ENCODE results near the gene PCNX4. TPM values are rescaled to one million over a fixed set of nuclear protein-coding genes. Genes with fewer than 3 reads are reported as not detected.

Gene PCNX4
- total RNA-seq, 4 donors from 2014 or later = 52.2 to 74.7 (median 62.9) TPM

DNA sequence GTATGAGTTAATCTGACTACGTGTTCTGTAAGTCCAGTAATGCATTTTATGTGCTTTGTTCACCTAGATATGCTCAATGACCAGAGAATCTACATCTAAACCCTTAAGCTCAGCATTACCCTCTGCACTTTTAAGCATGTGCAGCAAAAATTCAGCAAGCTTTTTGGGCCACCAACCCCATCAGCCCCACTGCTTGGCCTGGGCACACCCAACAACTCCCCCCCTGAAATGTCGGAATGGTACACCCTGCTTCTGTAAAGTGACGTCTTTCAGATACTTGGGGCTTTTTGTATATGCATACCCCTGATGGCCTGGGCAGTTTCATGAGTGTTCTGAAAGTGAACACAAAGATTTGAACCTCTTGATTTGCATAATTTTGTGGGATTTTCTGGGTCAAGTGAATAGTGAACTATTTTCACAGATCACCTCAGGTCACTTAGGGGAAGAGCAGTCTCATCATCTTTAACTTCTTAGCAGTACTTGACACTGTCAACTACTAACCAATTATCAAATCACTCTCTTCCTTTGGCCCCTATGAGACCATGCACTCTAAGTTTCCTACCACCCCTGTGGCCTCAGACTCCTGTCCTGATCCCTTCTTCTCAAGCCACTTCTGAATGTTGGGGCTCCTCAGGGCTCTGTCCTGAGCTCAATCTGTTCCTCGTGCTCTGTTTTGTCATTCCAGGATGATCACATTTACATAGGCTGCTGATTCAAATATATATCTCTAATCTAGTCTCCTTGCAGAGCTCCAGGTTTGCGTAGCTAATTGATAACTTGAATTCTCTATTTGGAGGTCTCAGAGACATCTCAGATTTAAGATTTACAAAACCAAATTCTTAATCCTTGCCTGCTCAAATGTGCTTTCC lies 121.0 kb downstream of the PCNX4 start:
- no peaks in the 10 kb centered on the region for H3K9me3 ChIP-seq
- no peak for DNase-seq (ENCODE audit: low spot score in 2 of 2)
- 80 to 86% methylated on average over 5 of the region's 5 CpGs for WGBS, 2 donors
- no peak overlapping the region for H3K27ac ChIP-seq
- TF ChIP-seq EP300 (IDR thresholded peaks at IDR 0.05) (no peak), POLR2A (IDR thresholded peaks at IDR 0.05) (no peak)
- TF ChIP-seq, protein P1, sequence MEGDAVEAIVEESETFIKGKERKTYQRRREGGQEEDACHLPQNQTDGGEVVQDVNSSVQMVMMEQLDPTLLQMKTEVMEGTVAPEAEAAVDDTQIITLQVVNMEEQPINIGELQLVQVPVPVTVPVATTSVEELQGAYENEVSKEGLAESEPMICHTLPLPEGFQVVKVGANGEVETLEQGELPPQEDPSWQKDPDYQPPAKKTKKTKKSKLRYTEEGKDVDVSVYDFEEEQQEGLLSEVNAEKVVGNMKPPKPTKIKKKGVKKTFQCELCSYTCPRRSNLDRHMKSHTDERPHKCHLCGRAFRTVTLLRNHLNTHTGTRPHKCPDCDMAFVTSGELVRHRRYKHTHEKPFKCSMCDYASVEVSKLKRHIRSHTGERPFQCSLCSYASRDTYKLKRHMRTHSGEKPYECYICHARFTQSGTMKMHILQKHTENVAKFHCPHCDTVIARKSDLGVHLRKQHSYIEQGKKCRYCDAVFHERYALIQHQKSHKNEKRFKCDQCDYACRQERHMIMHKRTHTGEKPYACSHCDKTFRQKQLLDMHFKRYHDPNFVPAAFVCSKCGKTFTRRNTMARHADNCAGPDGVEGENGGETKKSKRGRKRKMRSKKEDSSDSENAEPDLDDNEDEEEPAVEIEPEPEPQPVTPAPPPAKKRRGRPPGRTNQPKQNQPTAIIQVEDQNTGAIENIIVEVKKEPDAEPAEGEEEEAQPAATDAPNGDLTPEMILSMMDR (IDR thresholded peaks at IDR 0.05) = no peak
- no peaks in the 10 kb centered on the region for H3K36me3 ChIP-seq
- no peak overlapping the region for H3K4me3 ChIP-seq
- no peaks in the 10 kb centered on the region for H3K27me3 ChIP-seq
- H3K4me1 ChIP-seq = no peaks in the 10 kb centered on the region

GRCh38 chr14:60214003-60214402 lies 122.3 kb downstream of the PCNX4 start:
- Histone ChIP-seq H3K4me3 (no peak overlapping the region), H3K9me3 (no peaks in the 10 kb centered on the region), H3K4me1 (no peaks in the 10 kb centered on the region), H3K27ac (no peak overlapping the region), H3K27me3 (no peaks in the 10 kb centered on the region), H3K36me3 (no peaks in the 10 kb centered on the region)
- no peak for TF ChIP-seq POLR2A (IDR thresholded peaks at IDR 0.05)
- TF ChIP-seq EP300 (IDR thresholded peaks at IDR 0.05) = no peak
- TF ChIP-seq, protein P1 (IDR thresholded peaks at IDR 0.05) = no peak
- WGBS, 2 donors = 88 to 91% methylated on average over 3 of the region's 3 CpGs
- no peak for DNase-seq (ENCODE audit: low spot score in 2 of 2)

DNA sequence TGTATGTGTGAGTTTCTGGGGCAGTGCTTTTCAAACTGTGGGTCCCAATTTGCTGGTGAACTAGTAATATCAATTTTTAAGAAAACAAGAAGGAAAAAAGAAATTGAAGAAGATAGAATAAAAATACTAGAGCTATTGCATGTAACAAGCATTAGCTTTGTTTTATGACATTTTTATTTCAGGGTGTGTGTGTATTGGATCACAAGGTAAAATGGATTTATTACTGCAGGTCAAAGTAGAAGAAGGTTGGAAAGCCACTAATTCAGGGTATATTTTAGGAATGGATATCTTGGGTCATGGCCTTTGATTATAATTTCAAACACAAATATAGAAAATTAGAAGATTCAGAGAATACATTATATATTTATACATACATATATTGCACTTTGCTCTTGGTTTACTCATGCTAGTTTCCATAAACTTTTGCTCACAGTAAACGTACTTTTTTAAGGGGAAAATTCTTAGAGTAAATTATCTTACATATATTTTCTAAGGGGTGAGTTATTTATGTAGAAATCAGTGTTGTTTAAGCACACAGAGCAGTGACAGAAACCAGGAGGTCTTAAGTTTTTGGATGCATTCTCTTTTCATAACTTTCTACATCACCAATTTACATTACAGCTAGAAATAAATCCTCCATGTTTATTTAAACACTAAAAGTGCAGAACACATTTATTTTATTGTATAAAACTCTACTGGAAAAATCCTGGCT lies 122.8 kb downstream of the PCNX4 start:
- Histone ChIP-seq H3K27ac (no peak overlapping the region), H3K9me3 (no peaks in the 10 kb centered on the region), H3K27me3 (no peaks in the 10 kb centered on the region), H3K4me1 (no peaks in the 10 kb centered on the region), H3K36me3 (no peaks in the 10 kb centered on the region), H3K4me3 (no peak overlapping the region)
- TF ChIP-seq POLR2A (IDR thresholded peaks at IDR 0.05) = no peak
- no peak for TF ChIP-seq EP300 (IDR thresholded peaks at IDR 0.05)
- TF ChIP-seq, protein P1 (IDR thresholded peaks at IDR 0.05) = no peak
- DNase-seq (ENCODE audit: low spot score in 2 of 2) = no peak
- WGBS, 2 donors = 42 to 46% methylated on average over 1 of the region's 1 CpG

- H3K9me3 ChIP-seq = no peaks in the 10 kb centered on the region
- H3K27me3 ChIP-seq = no peaks in the 10 kb centered on the region
- no peak overlapping the region for H3K4me3 ChIP-seq
- H3K36me3 ChIP-seq = no peaks in the 10 kb centered on the region
- DNase-seq (ENCODE audit: low spot score in 2 of 2) = no peak
- H3K27ac ChIP-seq = no peak overlapping the region
- 65 to 80% methylated on average over 2 of the region's 2 CpGs for WGBS, 2 donors
- no peaks in the 10 kb centered on the region for H3K4me1 ChIP-seq
- TF ChIP-seq EP300 (IDR thresholded peaks at IDR 0.05) (no peak), POLR2A (IDR thresholded peaks at IDR 0.05) (no peak)
- TF ChIP-seq, protein P1 (IDR thresholded peaks at IDR 0.05) = no peak
These were observed 123.4 kb downstream of the PCNX4 start for GRCh38 chr14:60215127-60215444.

Measured in tibial nerve (tissue), 4 donors.